Keratinocyte (primary cell): ENCODE results near the gene EIF2S2. TPM values are rescaled to one million over a fixed set of nuclear protein-coding genes. Genes with fewer than 3 reads are reported as not detected.

Source experiments
- DNase-seq: peaks from one replicate; pipeline ENCODE4 v3.0.0-alpha.2; 2011; ENCODE audit warnings: low read depth, missing footprints, low spot score
- FAIRE-seq: peaks from 2 replicates; lab custom pipeline; 2011; peaks lifted over from hg19 to GRCh38; lab: Jason Lieb, UNC
- H2AFZ ChIP-seq: 2 replicates; pipeline ENCODE4 v1.6.0; 2012; ENCODE audit warnings: low read length, control low read depth, inconsistent platforms; ENCODE audit not compliant: control insufficient read depth
- H3K27ac ChIP-seq: 2 replicates; pipeline ENCODE4 v1.5.1; 2011; ENCODE audit warnings: low read length; ENCODE audit not compliant: control insufficient read depth, insufficient read depth
- H3K27me3 ChIP-seq: 3 replicates; pipeline ENCODE4 v1.6.0; 2011; ENCODE audit warnings: low read length; ENCODE audit not compliant: control insufficient read depth, insufficient read depth; ENCODE audit errors: extremely low read depth
- H3K36me3 ChIP-seq, 2 experiments: 2 replicates in 1 of 2; 3 replicates in 1 of 2; pipeline ENCODE4 v1.5.1; 2011; ENCODE audit warnings: low read length in 2 of 2, mild to moderate bottlenecking in 1 of 2; ENCODE audit not compliant: control insufficient read depth in 2 of 2, insufficient read depth in 2 of 2; ENCODE audit errors: extremely low read depth in 1 of 2
- H3K4me1 ChIP-seq: 3 replicates; pipeline ENCODE4 v1.5.1; 2011; ENCODE audit warnings: low read length; ENCODE audit not compliant: control insufficient read depth, insufficient read depth; ENCODE audit errors: extremely low read depth
- H3K4me2 ChIP-seq: 3 replicates; pipeline ENCODE4 v1.6.0; 2011; ENCODE audit warnings: low read depth, low read length; ENCODE audit not compliant: control insufficient read depth, insufficient read depth; ENCODE audit errors: extremely low read depth
- H3K4me3 ChIP-seq, 3 experiments: fragments of 200-600 bp in 1 of 3; sonication (generic) in 1 of 3; 2 replicates in 2 of 3; 3 replicates in 1 of 3; pipeline ENCODE4 v1.5.1; 2011 to 2016; ENCODE audit warnings: low read length in 3 of 3, mild to moderate bottlenecking in 3 of 3, control low read depth in 2 of 3, inconsistent platforms in 1 of 3, low read depth in 1 of 3, mixed read lengths in 1 of 3, mixed run types in 1 of 3, moderate library complexity in 1 of 3; ENCODE audit not compliant: control insufficient read depth in 2 of 3, insufficient read depth in 2 of 3; ENCODE audit errors: extremely low read depth in 1 of 3
- H3K79me2 ChIP-seq: 2 replicates; pipeline ENCODE4 v1.6.0; 2012; ENCODE audit warnings: low read length; ENCODE audit not compliant: control insufficient read depth, insufficient read depth
- H3K9ac ChIP-seq: 3 replicates; pipeline ENCODE4 v1.6.0; 2011; ENCODE audit warnings: low read length; ENCODE audit not compliant: control insufficient read depth, insufficient read depth; ENCODE audit errors: extremely low read depth
- H3K9me1 ChIP-seq: 3 replicates; pipeline ENCODE4 v1.6.0; 2011; ENCODE audit warnings: low read length; ENCODE audit not compliant: control insufficient read depth, insufficient read depth; ENCODE audit errors: extremely low read depth
- H3K9me3 ChIP-seq: 2 replicates; pipeline ENCODE4 v1.5.1; 2012; ENCODE audit warnings: low read depth, low read length; ENCODE audit not compliant: control insufficient read depth
- H4K20me1 ChIP-seq: 3 replicates; pipeline ENCODE4 v1.6.0; 2011; ENCODE audit warnings: low read length; ENCODE audit not compliant: control insufficient read depth, insufficient read depth; ENCODE audit errors: extremely low read depth
- CTCF ChIP-seq, 3 experiments: IDR thresholded peaks in 1 of 3; conservative IDR thresholded peaks in 1 of 3; optimal IDR thresholded peaks in 1 of 3; 2 replicates in 2 of 3; 3 replicates in 1 of 3; pipeline versions ENCODE3 to v1.5.1; 2011; ENCODE audit warnings: low read length in 3 of 3, mild to moderate bottlenecking in 3 of 3, moderate library complexity in 2 of 3, control low read depth in 1 of 3, inconsistent platforms in 1 of 3; ENCODE audit not compliant: insufficient read depth in 2 of 3; ENCODE audit errors: extremely low read depth in 1 of 3
- EZH2 ChIP-seq: IDR thresholded peaks from one replicate; pipeline ENCODE4 v1.6.1; 2012; ENCODE audit warnings: inconsistent platforms, mild to moderate bottlenecking, low read length, moderate library complexity
- dilution Hi-C: fragments of 300-500 bp; cut with MboI; formaldehyde crosslinking; loops from one replicate; pipeline ENCODE4 v1.7.0; 2020; ENCODE audit warnings: low sequenced_read_pairs; ENCODE audit not compliant: extremely low pct_ligation_motif_present
- polyA plus RNA-seq, 5 experiments: library from polyadenylated mRNA; depleted of rRNA in 3 of 5; stranded (reverse) in 3 of 5; stranded (forward) in 1 of 5; unstranded in 1 of 5; fragments of >200 nt; gene quantifications; 1 replicate in 1 of 5; 2 replicates in 3 of 5; 3 replicates in 1 of 5; pipeline versions ENCODE4 v1.2.1 to v1.2.3, GENCODE V29; 2011 to 2012; ENCODE audit warnings: missing spikeins in 2 of 5, low read depth in 1 of 5, low replicate concordance in 1 of 5

Gene EIF2S2
- polyA plus RNA-seq, 1 donor (not counting 4 experiments of a cell fraction or from before 2014, with no cell fraction given) = 131 TPM

- Histone ChIP-seq H3K4me2 (no peak overlapping the region), H3K36me3 (peaks cover 40 to 69% of the 10 kb centered on the region in 2 experiments), H3K9ac (no peak overlapping the region), H3K79me2 (peaks cover 39% of the 10 kb centered on the region), H3K27me3 (no peaks in the 10 kb centered on the region), H3K9me1 (no peaks in the 10 kb centered on the region), H3K4me1 (no peaks in the 10 kb centered on the region), H4K20me1 (peaks cover 31% of the 10 kb centered on the region), H3K4me3 (no peak overlapping the region), H2AFZ (no peak overlapping the region), H3K9me3 (no peaks in the 10 kb centered on the region), H3K27ac (no peak overlapping the region)
- dilution Hi-C loops = no loop called here
- TF ChIP-seq EZH2 = no peak
- TF ChIP-seq CTCF (optimal IDR thresholded peaks at IDR 0.05 in 1 of 3, IDR thresholded peaks at IDR 0.05 in 1 of 3, conservative IDR thresholded peaks at IDR 0.05 in 1 of 3; ENCODE audit: extremely low read depth in 1 of 3, insufficient read depth in 2 of 3, low read length in 3 of 3) = no peak
- FAIRE-seq (no peak), DNase-seq (no peak)
Observed at GRCh38 chr20:34096699-34097444, 15.2 kb downstream of the EIF2S2 start.

GRCh38 chr20:34095825-34096224, 16.2 kb downstream of the EIF2S2 start:
- Histone ChIP-seq H3K36me3 (peaks cover 36 to 68% of the 10 kb centered on the region in 2 experiments), H3K4me1 (no peaks in the 10 kb centered on the region), H3K4me2 (no peak overlapping the region), H2AFZ (no peak overlapping the region), H3K9me1 (no peaks in the 10 kb centered on the region), H3K27me3 (no peaks in the 10 kb centered on the region), H3K27ac (no peak overlapping the region), H3K79me2 (peaks cover 33% of the 10 kb centered on the region), H3K9me3 (no peaks in the 10 kb centered on the region), H3K4me3 (no peak overlapping the region), H4K20me1 (peaks cover 32% of the 10 kb centered on the region), H3K9ac (no peak overlapping the region)
- DNase-seq (no peak), FAIRE-seq (no peak)
- dilution Hi-C loops = no loop called here
- TF ChIP-seq CTCF (optimal IDR thresholded peaks at IDR 0.05 in 1 of 3, IDR thresholded peaks at IDR 0.05 in 1 of 3, conservative IDR thresholded peaks at IDR 0.05 in 1 of 3; ENCODE audit: extremely low read depth in 1 of 3, insufficient read depth in 2 of 3, low read length in 3 of 3) (no peak), EZH2 (no peak)
